Panc1 (cell line): ENCODE measurements around the gene EBLN1. TPM values are rescaled to one million over a fixed set of nuclear protein-coding genes. Genes with fewer than 3 reads are reported as not detected.

ENCODE experiments used
- ATAC-seq: fragments of 200-7000 bp; cut with Tn5 transposase; 2 replicates; pipeline ENCODE4 v1.9.1; 2020; ENCODE audit warnings: mild to moderate bottlenecking, moderate library complexity
- BruUV-seq: library from RNA; stranded (reverse); fragments of 400-500 nt; replicated peaks from 2 replicates; lab custom pipeline; 2021; lab: Mats Ljungman, UMichigan
- CTCF ChIA-PET: fragments of 300-600 bp; sonication (Branson Sonifier 250); formaldehyde crosslinking; loops from one replicate; lab custom pipeline; 2022; ENCODE audit warnings: antibody characterized with exemption; lab: Charles Lee
- POLR2A ChIA-PET: fragments of 300-600 bp; sonication (Branson Sonifier 250); formaldehyde crosslinking; loops from one replicate; lab custom pipeline; 2022; ENCODE audit warnings: antibody characterized with exemption; lab: Charles Lee
- DNase-seq: peaks from one replicate; pipeline ENCODE4 v3.0.0-alpha.2; 2010; ENCODE audit warnings: low read depth, low spot score
- H3K27ac ChIP-seq: 2 replicates; pipeline ENCODE4 v1.5.1; 2011; ENCODE audit warnings: mild to moderate bottlenecking, low read length, inconsistent platforms
- H3K27me3 ChIP-seq: fragments of 200-500 bp; sonication (Bioruptor generic); 2 replicates; pipeline ENCODE4 v1.6.0; 2014; ENCODE audit warnings: low read length, inconsistent platforms; ENCODE audit not compliant: control insufficient read depth, insufficient read depth
- H3K36me3 ChIP-seq: fragments of 200-500 bp; sonication (Bioruptor generic); 2 replicates; pipeline ENCODE4 v1.5.1; 2014; ENCODE audit warnings: inconsistent platforms, mild to moderate bottlenecking, low read length, moderate library complexity; ENCODE audit not compliant: control insufficient read depth, insufficient read depth
- H3K4me1 ChIP-seq: 2 replicates; pipeline ENCODE4 v1.5.1; 2011; ENCODE audit warnings: inconsistent platforms, mild to moderate bottlenecking, low read length, moderate library complexity; ENCODE audit not compliant: control insufficient read depth, insufficient read depth
- H3K4me3 ChIP-seq, 2 experiments: 2 replicates each; pipeline ENCODE4 v1.5.1; 2011 to 2012; ENCODE audit warnings: low read depth in 2 of 2, low read length in 2 of 2, mild to moderate bottlenecking in 2 of 2, inconsistent platforms in 1 of 2, moderate library complexity in 1 of 2
- H3K9me3 ChIP-seq: fragments of 200-500 bp; sonication (Bioruptor generic); 2 replicates; pipeline ENCODE4 v1.5.1; 2014; ENCODE audit warnings: low read depth, mild to moderate bottlenecking, inconsistent platforms, low read length, moderate library complexity; ENCODE audit not compliant: control insufficient read depth, insufficient read depth
- POLR2AphosphoS5 ChIP-seq: IDR thresholded peaks from 2 replicates; pipeline ENCODE4 v1.6.1; 2012; ENCODE audit warnings: mild to moderate bottlenecking, low read depth, low read length, moderate library complexity
- SIN3A ChIP-seq: IDR thresholded peaks from 2 replicates; pipeline ENCODE4 v1.6.1; 2012; ENCODE audit warnings: low read depth, mild to moderate bottlenecking, low read length, moderate library complexity, borderline replicate concordance; ENCODE audit not compliant: insufficient read depth
- TCF7L2 ChIP-seq: IDR thresholded peaks from 2 replicates; pipeline ENCODE4 v1.6.1; 2011; ENCODE audit warnings: mild to moderate bottlenecking, low read depth, low read length, inconsistent platforms
- in situ Hi-C: cut with HindIII; loops from 2 replicates; pipeline ENCODE4 v1.10.0; 2016; ENCODE audit warnings: low sequenced_read_pairs, low pct_unique_long_range_greater_than_20kb
- intact Hi-C: fragments of 100-400 bp; cut with micrococcal nuclease; formaldehyde crosslinking; loops from one replicate; pipeline ENCODE4 v1.10.0; 2022; ENCODE audit not compliant: unreplicated experiment
- total RNA-seq: library from RNA; stranded (reverse); gene quantifications from one replicate; pipeline ENCODE4 v1.2.1, GENCODE V29; 2021; ENCODE audit not compliant: unreplicated experiment
- TF ChIP-seq, protein P1 (sequence below), 2 experiments: IDR thresholded peaks; 2 replicates each; pipeline ENCODE4 v1.6.1; 2011 to 2012; ENCODE audit warnings: low read depth in 2 of 2, control low read depth in 1 of 2, low read length in 1 of 2, mild to moderate bottlenecking in 1 of 2, moderate library complexity in 1 of 2; ENCODE audit not compliant: insufficient read depth in 1 of 2
- TF ChIP-seq, protein P2 (sequence below): fragments of 450-650 bp; IDR thresholded peaks from 2 replicates; pipeline ENCODE4 v1.5.1; 2017; ENCODE audit warnings: mild to moderate bottlenecking

Gene EBLN1
- total RNA-seq, 1 experiment from 2014 or later, result not detected

DNA sequence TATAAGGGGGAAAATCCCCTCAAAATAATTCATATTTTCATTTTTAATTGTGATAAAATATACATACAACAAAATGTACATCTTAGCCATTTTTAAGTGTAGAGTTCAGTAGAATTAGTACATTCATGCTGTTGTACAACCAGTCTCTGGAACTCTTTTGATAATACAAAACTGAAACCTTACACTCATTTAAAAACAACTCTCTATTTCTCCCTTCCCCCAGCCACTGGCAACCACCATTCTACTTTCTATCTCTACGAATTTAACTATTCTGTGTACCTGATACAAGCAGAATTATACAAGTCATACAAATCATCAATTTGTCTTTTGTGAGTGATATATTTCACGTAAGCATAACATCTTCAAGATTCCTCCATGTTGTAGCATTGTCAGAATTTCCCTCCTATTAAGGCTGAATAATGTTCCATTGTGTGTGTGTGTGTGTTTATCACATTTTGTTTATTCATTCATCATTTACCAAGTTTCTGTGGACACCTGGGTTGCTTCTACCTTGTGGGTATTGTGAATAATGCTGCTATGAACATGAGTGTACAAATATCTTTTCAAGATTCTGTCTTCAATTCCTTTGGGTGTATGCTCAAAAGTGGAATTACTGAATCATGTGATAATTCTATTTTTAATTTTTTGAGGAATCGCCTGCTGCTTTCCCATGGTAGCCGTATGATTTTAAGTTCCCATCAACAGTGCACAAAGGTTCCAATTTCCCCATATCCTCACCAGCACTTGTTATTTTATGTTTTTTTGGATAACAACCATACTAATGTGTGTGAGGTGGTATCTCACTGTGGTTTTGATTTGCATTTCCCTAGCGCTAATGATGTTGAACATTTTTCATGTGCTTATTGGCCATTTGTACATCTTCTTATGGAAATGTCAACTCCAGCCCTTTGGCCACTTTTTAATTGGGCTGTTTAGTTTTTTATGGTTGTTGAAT is 4.7 kb upstream of the EBLN1 start:
- H3K27ac ChIP-seq, result no peak overlapping the region
- in situ Hi-C loops, result no loop called here
- ChIA-PET POLR2A (no interaction called here), CTCF (no interaction called here)
- intact Hi-C loops, result loop anchor here (10.0 kb wide), 1 partner anchor 218 kb away; the partner anchor contains the start of gene DNAJC1
- H3K27me3 ChIP-seq, result no peaks in the 10 kb centered on the region
- DNase-seq, result no peak
- ATAC-seq, result no peak
- no peak overlapping the region for H3K4me3 ChIP-seq
- H3K4me1 ChIP-seq, result no peaks in the 10 kb centered on the region
- TF ChIP-seq SIN3A (no peak), TCF7L2 (no peak), POLR2AphosphoS5 (no peak)
- TF ChIP-seq, protein P1, sequence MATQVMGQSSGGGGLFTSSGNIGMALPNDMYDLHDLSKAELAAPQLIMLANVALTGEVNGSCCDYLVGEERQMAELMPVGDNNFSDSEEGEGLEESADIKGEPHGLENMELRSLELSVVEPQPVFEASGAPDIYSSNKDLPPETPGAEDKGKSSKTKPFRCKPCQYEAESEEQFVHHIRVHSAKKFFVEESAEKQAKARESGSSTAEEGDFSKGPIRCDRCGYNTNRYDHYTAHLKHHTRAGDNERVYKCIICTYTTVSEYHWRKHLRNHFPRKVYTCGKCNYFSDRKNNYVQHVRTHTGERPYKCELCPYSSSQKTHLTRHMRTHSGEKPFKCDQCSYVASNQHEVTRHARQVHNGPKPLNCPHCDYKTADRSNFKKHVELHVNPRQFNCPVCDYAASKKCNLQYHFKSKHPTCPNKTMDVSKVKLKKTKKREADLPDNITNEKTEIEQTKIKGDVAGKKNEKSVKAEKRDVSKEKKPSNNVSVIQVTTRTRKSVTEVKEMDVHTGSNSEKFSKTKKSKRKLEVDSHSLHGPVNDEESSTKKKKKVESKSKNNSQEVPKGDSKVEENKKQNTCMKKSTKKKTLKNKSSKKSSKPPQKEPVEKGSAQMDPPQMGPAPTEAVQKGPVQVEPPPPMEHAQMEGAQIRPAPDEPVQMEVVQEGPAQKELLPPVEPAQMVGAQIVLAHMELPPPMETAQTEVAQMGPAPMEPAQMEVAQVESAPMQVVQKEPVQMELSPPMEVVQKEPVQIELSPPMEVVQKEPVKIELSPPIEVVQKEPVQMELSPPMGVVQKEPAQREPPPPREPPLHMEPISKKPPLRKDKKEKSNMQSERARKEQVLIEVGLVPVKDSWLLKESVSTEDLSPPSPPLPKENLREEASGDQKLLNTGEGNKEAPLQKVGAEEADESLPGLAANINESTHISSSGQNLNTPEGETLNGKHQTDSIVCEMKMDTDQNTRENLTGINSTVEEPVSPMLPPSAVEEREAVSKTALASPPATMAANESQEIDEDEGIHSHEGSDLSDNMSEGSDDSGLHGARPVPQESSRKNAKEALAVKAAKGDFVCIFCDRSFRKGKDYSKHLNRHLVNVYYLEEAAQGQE (IDR thresholded peaks at IDR 0.05; ENCODE audit: insufficient read depth in 1 of 2, low read depth in 2 of 2, low read length in 1 of 2), result no peak
- TF ChIP-seq, protein P2, sequence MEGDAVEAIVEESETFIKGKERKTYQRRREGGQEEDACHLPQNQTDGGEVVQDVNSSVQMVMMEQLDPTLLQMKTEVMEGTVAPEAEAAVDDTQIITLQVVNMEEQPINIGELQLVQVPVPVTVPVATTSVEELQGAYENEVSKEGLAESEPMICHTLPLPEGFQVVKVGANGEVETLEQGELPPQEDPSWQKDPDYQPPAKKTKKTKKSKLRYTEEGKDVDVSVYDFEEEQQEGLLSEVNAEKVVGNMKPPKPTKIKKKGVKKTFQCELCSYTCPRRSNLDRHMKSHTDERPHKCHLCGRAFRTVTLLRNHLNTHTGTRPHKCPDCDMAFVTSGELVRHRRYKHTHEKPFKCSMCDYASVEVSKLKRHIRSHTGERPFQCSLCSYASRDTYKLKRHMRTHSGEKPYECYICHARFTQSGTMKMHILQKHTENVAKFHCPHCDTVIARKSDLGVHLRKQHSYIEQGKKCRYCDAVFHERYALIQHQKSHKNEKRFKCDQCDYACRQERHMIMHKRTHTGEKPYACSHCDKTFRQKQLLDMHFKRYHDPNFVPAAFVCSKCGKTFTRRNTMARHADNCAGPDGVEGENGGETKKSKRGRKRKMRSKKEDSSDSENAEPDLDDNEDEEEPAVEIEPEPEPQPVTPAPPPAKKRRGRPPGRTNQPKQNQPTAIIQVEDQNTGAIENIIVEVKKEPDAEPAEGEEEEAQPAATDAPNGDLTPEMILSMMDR, result no peak
- BruUV-seq, result no TSS peak
- no peaks in the 10 kb centered on the region for H3K9me3 ChIP-seq
- no peaks in the 10 kb centered on the region for H3K36me3 ChIP-seq

DNA sequence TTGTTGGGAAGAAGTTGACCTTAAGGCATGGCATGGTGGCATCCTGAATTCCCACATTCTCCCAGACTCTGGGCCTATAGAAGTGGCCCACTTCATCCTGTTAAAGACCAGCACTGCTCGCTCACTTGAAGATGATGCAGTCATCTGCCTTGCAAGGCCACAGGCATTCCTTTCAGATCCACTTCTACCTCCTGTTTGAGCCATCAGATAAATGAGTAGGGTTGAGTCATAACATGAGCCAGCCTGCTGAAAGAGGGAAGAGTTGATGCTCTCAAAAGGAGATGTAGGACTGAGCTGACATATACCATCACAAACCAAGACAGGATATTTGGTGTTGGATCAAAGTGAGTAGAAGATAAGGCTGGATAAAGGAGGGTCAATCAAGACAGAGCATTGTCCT is 1.5 kb upstream of the EBLN1 start:
- no peaks in the 10 kb centered on the region for H3K36me3 ChIP-seq
- ChIA-PET CTCF (no interaction called here), POLR2A (no interaction called here)
- H3K27ac ChIP-seq, result no peak overlapping the region
- no peak for ATAC-seq
- no peaks in the 10 kb centered on the region for H3K9me3 ChIP-seq
- BruUV-seq, result no TSS peak
- TF ChIP-seq SIN3A (no peak), TCF7L2 (no peak)
- TF ChIP-seq, protein P2, result no peak
- TF ChIP-seq, protein P1 (IDR thresholded peaks at IDR 0.05; ENCODE audit: insufficient read depth in 1 of 2, low read depth in 2 of 2, low read length in 1 of 2), result no peak
- no peaks in the 10 kb centered on the region for H3K4me1 ChIP-seq
- intact Hi-C loops (no loop called here), in situ Hi-C loops (no loop called here)
- no peaks in the 10 kb centered on the region for H3K27me3 ChIP-seq
- DNase-seq, result no peak
- no peak overlapping the region for H3K4me3 ChIP-seq
